ENCODE results near the gene VSX2. TPM values are rescaled to one million over a fixed set of nuclear protein-coding genes. Genes with fewer than 3 reads are reported as not detected.

VSX2 gene
- polyA plus RNA-seq, 1 of the 3 experiments (the other 2 are of a cell fraction), result not detected

GRCh38 chr14:74244115-74244514 lies 4.9 kb downstream of the VSX2 start:
- ChIA-PET CTCF (interaction anchor here (1.1 kb wide), 1 partner anchor 11 kb away, joined by 3 read pairs; no protein-coding TSS in a partner anchor), POLR2A (no interaction called here)
- Histone ChIP-seq H3K4me3 (ENCODE audit: low read depth in 2 of 2, low read length in 1 of 2) (no peak overlapping the region), H3K4me1 (ENCODE audit: control insufficient read depth in 1 of 2, insufficient read depth in 2 of 2, low read depth in 1 of 2, low read length in 1 of 2) (no peaks in the 10 kb centered on the region; a peak in 1 of 4 replicates), H3K4me2 (no peak overlapping the region), H3K27ac (ENCODE audit: low read depth in 2 of 2, low read length in 1 of 2) (no peak overlapping the region), H3K36me3 (replicated peaks in 1 of 2; ENCODE audit: control insufficient read depth in 1 of 2, insufficient read depth in 2 of 2, low read length in 1 of 2) (no peaks in the 10 kb centered on the region), H3K79me2 (ENCODE audit: insufficient read depth) (no peaks in the 10 kb centered on the region), H4K20me1 (ENCODE audit: insufficient read depth) (peaks cover 15% of the 10 kb centered on the region), H3K9me2 (no peaks in the 10 kb centered on the region), H3K9me3 (no peaks in the 10 kb centered on the region), H3K9ac (no peak overlapping the region), H3K27me3 (ENCODE audit: insufficient read depth) (peaks cover 85% of the 10 kb centered on the region), H2AFZ (ENCODE audit: low read depth) (no peak overlapping the region), H3F3A (replicated peaks; ENCODE audit: insufficient read depth) (no peaks in the 10 kb centered on the region)
- TF ChIP-seq RAD21 (IDR thresholded peaks at IDR 0.05; ENCODE audit: low read length) (no peak), TEAD4 (IDR thresholded peaks at IDR 0.05; ENCODE audit: borderline replicate concordance, insufficient read depth) (no peak), MAX (IDR thresholded peaks at IDR 0.05; ENCODE audit: low read depth) (no peak), CTCF (IDR thresholded peaks at IDR 0.05) (no peak), JUND (IDR thresholded peaks at IDR 0.05) (no peak), GATA2 (CRISPR knock-in tag; IDR thresholded peaks at IDR 0.05) (no peak), YY1 (IDR thresholded peaks at IDR 0.05; ENCODE audit: low read depth) (no peak), IRF3 (IDR thresholded peaks at IDR 0.05; ENCODE audit: low read depth, low read length) (no peak), PBX3 (IDR thresholded peaks at IDR 0.05) (no peak), ZBTB33 (IDR thresholded peaks at IDR 0.05; ENCODE audit: borderline replicate concordance, low read depth) (no peak), FOXJ3 (CRISPR knock-in tag; IDR thresholded peaks at IDR 0.05) (no peak), USF1 (IDR thresholded peaks at IDR 0.05; ENCODE audit: borderline replicate concordance, low read depth) (no peak), RFX5 (IDR thresholded peaks at IDR 0.05; ENCODE audit: low read length) (no peak), NRF1 (IDR thresholded peaks at IDR 0.05; ENCODE audit: low read depth, low read length) (no peak), EP300 (IDR thresholded peaks at IDR 0.05; ENCODE audit: borderline replicate concordance in 1 of 2, low read depth in 1 of 2, low read length in 1 of 2) (no peak), CHD2 (IDR thresholded peaks at IDR 0.05; ENCODE audit: low read length, partially characterized antibody) (no peak), NFIC (IDR thresholded peaks at IDR 0.05; ENCODE audit: borderline replicate concordance) (no peak), GABPA (IDR thresholded peaks at IDR 0.05; ENCODE audit: low read depth) (no peak), EZH2phosphoT487 (IDR thresholded peaks at IDR 0.05; ENCODE audit: borderline replicate concordance, low read depth) (no peak)
- WGBS (ENCODE audit: low lambda C conversion rate), result 3% methylated on average over 3 of the region's 3 CpGs
- no peak for DNase-seq

Data from SK-N-SH (cell line).